Common myeloid progenitor, CD34-positive (primary cell): ENCODE results near the gene THAP9.

ENCODE experiments used
- CTCF ChIA-PET: fragments of 350-600 bp; sonication (Branson Sonifier 250); formaldehyde crosslinking; loops from one replicate; lab custom pipeline; 2021; ENCODE audit warnings: antibody characterized with exemption; lab: Charles Lee
- POLR2A ChIA-PET: fragments of 350-600 bp; sonication (Branson Sonifier 250); formaldehyde crosslinking; loops from one replicate; lab custom pipeline; 2021; ENCODE audit warnings: antibody characterized with exemption; lab: Charles Lee
- DNase-seq, 3 donors: peaks; one replicate each; pipeline versions ENCODE4 v3.0.0 to v3.0.0-alpha.2; 2013
- H3K27ac ChIP-seq, 2 experiments: 1 replicate in 1 of 2; 2 replicates in 1 of 2; pipeline ENCODE4 v1.7.0; 2013; ENCODE audit warnings: inconsistent platforms in 2 of 2, low read length in 2 of 2, mild to moderate bottlenecking in 2 of 2, low read depth in 1 of 2, moderate library complexity in 1 of 2; ENCODE audit not compliant: severe bottlenecking in 2 of 2, insufficient read depth in 1 of 2, poor library complexity in 1 of 2
- H3K27me3 ChIP-seq, 5 experiments: replicated peaks in 2 of 5; 1 replicate in 3 of 5; 2 replicates in 2 of 5; pipeline versions ENCODE4 v1.6.1 to v1.7.0; 2013; ENCODE audit warnings: low read length in 4 of 5, mild to moderate bottlenecking in 2 of 5, moderate library complexity in 2 of 5, inconsistent platforms in 1 of 5; ENCODE audit not compliant: insufficient read depth in 5 of 5, control insufficient read depth in 4 of 5
- H3K36me3 ChIP-seq, 4 experiments: 1 replicate in 2 of 4; 2 replicates in 2 of 4; pipeline versions ENCODE4 v1.6.1 to v1.7.0; 2013; ENCODE audit warnings: low read length in 3 of 4, control low read depth in 1 of 4, mild to moderate bottlenecking in 1 of 4; ENCODE audit not compliant: control insufficient read depth in 4 of 4, insufficient read depth in 4 of 4
- H3K4me1 ChIP-seq, 4 experiments: 1 replicate in 3 of 4; 2 replicates in 1 of 4; pipeline versions ENCODE4 v1.6.1 to v1.7.1; 2013; ENCODE audit warnings: low read length in 3 of 4, mild to moderate bottlenecking in 3 of 4, control low read depth in 1 of 4, inconsistent platforms in 1 of 4, moderate library complexity in 1 of 4; ENCODE audit not compliant: control insufficient read depth in 4 of 4, insufficient read depth in 4 of 4; ENCODE audit errors: control extremely low read depth in 1 of 4
- H3K4me3 ChIP-seq, 7 experiments: 1 replicate in 4 of 7; 2 replicates in 3 of 7; pipeline versions ENCODE4 v1.5.1 to v1.7.0; 2013; ENCODE audit warnings: mild to moderate bottlenecking in 7 of 7, low read length in 6 of 7, moderate library complexity in 6 of 7, inconsistent platforms in 2 of 7, low read depth in 2 of 7, control low read depth in 1 of 7; ENCODE audit not compliant: insufficient read depth in 4 of 7, control insufficient read depth in 1 of 7; ENCODE audit errors: extremely low read depth in 1 of 7
- H3K9me3 ChIP-seq, 5 experiments: 1 replicate in 4 of 5; 2 replicates in 1 of 5; pipeline versions ENCODE4 v1.6.1 to v1.7.1; 2013; ENCODE audit warnings: low read length in 4 of 5, mild to moderate bottlenecking in 2 of 5, inconsistent platforms in 1 of 5, low read depth in 1 of 5, moderate library complexity in 1 of 5; ENCODE audit not compliant: control insufficient read depth in 4 of 5, insufficient read depth in 2 of 5; ENCODE audit errors: control extremely low read depth in 1 of 5
- WGBS: methylation state at CpG from one replicate; pipeline ENCODE4 v1.1.5; 2013; ENCODE audit not compliant: insufficient coverage; 5-methylcytosine and 5-hydroxymethylcytosine counted together

The THAP9 gene

GRCh38 chr4:82885410-82885809, 15.1 kb upstream of the THAP9 start:
- DNase-seq: no peak
- ChIA-PET POLR2A (interaction anchor here (0.6 kb wide), 1 partner anchor 237 kb away, joined by 4 read pairs; no protein-coding TSS in a partner anchor), CTCF (interaction anchor here (1.1 to 1.8 kb wide), 2 partner anchors 20 to 31 kb away, joined by 3 to 5 read pairs; no protein-coding TSS in a partner anchor)

GRCh38 chr4:82886147-82886942, 14.2 kb upstream of the THAP9 start:
- Histone ChIP-seq H3K4me3 (no peak overlapping the region), H3K27ac (no peak overlapping the region), H3K27me3 (no peaks in the 10 kb centered on the region), H3K36me3 (peaks cover 0 to 5% (median 2%) of the 10 kb centered on the region in 4 experiments), H3K4me1 (peaks cover 9 to 12% (median 11%) of the 10 kb centered on the region in 4 experiments), H3K9me3 (no peaks in the 10 kb centered on the region)
- ChIA-PET CTCF (interaction anchor here (1.2 to 3.1 kb wide), 3 partner anchors 11 to 14 kb away, joined by 4 to 12 read pairs (median 4); partner anchors contain the start of gene THAP9), POLR2A (no interaction called here)
- 100% methylated on average over 1 of the region's 5 CpGs for WGBS
- no peak for DNase-seq

More at GRCh38 chr4:82885410-82885809, 15.1 kb upstream of the THAP9 start:
- Histone ChIP-seq H3K9me3 (no peaks in the 10 kb centered on the region), H3K27ac (no peak overlapping the region), H3K4me1 (peaks cover 9 to 12% (median 10%) of the 10 kb centered on the region in 4 experiments), H3K27me3 (no peaks in the 10 kb centered on the region), H3K4me3 (no peak overlapping the region), H3K36me3 (peaks cover 0 to 7% (median 4%) of the 10 kb centered on the region in 4 experiments)

- 100% methylated on average over 2 of the region's 6 CpGs for WGBS
- H3K4me1 ChIP-seq: peaks cover 16 to 20% (median 18%) of the 10 kb centered on the region in 4 experiments
- H3K4me3 ChIP-seq: peak overlapping the region in 6 of 7 experiments; percentile 82 to 100 (median 96)
- H3K9me3 ChIP-seq: no peaks in the 10 kb centered on the region
- peaks cover 5 to 19% (median 12%) of the 10 kb centered on the region in 4 experiments for H3K36me3 ChIP-seq
- ChIA-PET CTCF (interaction anchor here (0.7 to 3.1 kb wide), 4 partner anchors 10 to 39 kb away, joined by 3 to 12 read pairs (median 4); partner anchors contain the start of gene THAP9), POLR2A (interaction anchor here (0.7 kb wide), 1 partner anchor 37 kb away, joined by 4 read pairs; no protein-coding TSS in a partner anchor)
- no peak for DNase-seq
- H3K27ac ChIP-seq: peak overlapping the region in 1 of 2 experiments; percentile 96
- H3K27me3 ChIP-seq: no peaks in the 10 kb centered on the region
Observed at GRCh38 chr4:82889287-82889686, 11.2 kb upstream of the THAP9 start.

DNA sequence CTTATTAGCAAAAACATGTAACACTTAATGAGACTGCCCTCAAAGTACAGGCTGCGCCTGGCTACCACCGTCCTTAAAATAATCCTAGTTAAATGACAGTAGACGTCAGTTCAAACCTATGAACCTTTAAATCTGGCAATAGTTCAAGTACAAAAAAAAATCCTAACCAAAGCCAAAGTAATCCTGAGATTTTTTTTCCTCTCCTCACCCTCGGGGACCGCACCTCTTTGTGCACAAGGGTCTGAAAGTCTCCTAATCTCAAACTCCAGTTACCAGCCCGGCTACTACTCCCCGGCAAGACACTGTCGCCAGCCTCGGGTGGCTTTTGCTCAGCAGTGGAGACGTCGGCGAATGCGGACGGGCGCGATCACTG, 10.0 kb upstream of the THAP9 start:
- H3K9me3 ChIP-seq: no peaks in the 10 kb centered on the region
- 0% methylated on average over 16 of the region's 16 CpGs for WGBS
- H3K4me1 ChIP-seq: peaks cover 16 to 20% (median 18%) of the 10 kb centered on the region in 4 experiments
- H3K27me3 ChIP-seq: no peaks in the 10 kb centered on the region
- no peak for DNase-seq
- ChIA-PET CTCF (no interaction called here), POLR2A (interaction anchor here (0.6 kb wide), 1 partner anchor 12 kb away, joined by 3 read pairs; no protein-coding TSS in a partner anchor)
- peaks cover 7 to 29% (median 16%) of the 10 kb centered on the region in 4 experiments for H3K36me3 ChIP-seq
- H3K27ac ChIP-seq: peak overlapping the region; percentile 92 to 96
- peak overlapping the region; percentile 82 to 100 (median 96) for H3K4me3 ChIP-seq

DNA sequence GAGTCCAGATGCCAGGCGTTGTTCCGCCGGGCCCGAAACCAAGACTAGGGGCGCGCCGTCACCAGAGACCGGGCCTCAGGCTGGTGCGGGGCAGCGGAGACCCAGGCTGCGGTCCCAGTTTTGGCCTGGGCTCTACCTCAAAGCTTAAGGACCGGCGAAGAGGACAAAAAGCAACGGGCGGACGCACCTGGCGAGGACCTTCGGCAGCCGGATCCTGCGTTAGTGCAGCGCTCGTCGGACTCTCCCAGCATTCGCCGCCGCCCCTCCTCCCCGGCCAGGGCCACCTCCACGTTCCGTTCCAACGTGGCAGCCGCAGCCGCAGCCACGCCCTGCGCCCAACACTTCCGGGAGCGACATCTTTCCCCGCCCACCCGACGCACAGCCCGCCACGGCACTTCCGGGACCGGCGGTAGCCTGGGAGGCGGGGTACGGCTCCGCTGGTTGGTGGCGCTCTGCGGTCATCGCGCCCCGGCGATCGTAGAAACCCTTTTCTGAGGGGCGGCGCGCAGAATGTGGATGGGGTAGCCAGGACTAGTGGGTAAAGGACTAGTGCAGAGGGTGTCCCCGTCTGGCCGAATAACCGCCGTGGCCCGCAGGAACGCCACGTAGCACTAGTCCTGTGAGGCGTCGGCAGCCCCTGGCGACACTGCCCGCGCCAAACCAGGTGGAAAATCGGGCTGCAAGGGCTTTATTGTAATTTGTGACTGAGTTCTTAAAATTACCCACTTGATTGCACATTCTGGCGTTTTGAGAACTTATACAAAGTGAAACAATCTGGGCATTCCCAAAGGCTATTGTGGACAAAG, 9.4 kb upstream of the THAP9 start, which contains the start of gene SEC31A:
TSS of gene SEC31A (minus strand) at position 253 of the 806 bp plus-strand sequence. CDS start 9,217 bp downstream, outside the sequence.
- H3K36me3 ChIP-seq: peaks cover 7 to 33% (median 17%) of the 10 kb centered on the region in 4 experiments
- no peaks in the 10 kb centered on the region for H3K9me3 ChIP-seq
- DNase-seq: peak; percentile 95 to 98 (median 98)
- no peaks in the 10 kb centered on the region for H3K27me3 ChIP-seq
- POLR2A ChIA-PET: interaction anchor here (1.2 kb wide), 1 partner anchor 8 kb away, joined by 5 read pairs; no protein-coding TSS in a partner anchor
- peak within 1 kb of the TSS; percentile 92 to 96 for H3K27ac ChIP-seq
- H3K4me3 ChIP-seq: peak within 1 kb of the TSS; percentile 82 to 100 (median 96)
- H3K4me1 ChIP-seq: peaks cover 16 to 20% (median 18%) of the 10 kb centered on the region in 4 experiments
- WGBS: 0% methylated on average over 52 of the region's 71 CpGs
- CTCF ChIA-PET: no interaction called here

DNA sequence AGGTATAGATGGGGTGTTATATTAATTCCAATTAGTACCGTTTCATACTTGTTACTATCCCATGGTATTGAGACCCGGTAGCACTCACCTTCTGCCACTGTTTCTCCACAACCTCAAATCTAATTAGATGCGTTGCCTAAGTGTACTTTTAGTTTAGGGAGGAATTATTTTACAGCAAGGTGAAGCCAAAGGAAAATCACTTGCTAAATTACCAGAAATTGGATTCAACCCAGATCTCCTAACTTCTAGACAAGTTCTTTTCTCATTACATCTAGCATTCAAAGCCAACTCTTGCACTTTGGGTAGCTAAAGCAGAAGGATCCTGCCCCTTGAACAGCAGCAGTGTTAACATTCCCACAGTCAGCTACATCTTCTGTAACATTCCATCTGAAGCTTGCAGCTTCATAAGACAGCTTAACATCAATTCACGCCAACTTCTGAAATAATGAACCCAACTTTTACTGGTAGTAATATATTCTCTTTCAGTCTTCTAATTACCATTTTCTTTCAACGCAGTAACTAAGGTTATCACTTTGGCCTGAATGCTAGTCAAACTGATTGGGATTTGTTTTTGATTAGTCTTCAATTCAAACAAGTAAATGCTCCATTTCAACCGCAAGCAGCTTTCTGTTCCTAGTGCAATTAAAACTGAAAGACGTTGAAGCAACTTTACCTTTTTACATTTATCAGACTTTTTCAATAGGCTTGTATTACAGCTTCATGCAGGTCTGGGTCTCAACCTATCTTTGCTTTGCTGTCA, 8.6 kb upstream of the THAP9 start:
- Histone ChIP-seq H3K27me3 (no peaks in the 10 kb centered on the region), H3K4me1 (peaks cover 16 to 20% (median 19%) of the 10 kb centered on the region in 4 experiments), H3K36me3 (peaks cover 10 to 36% (median 20%) of the 10 kb centered on the region in 4 experiments), H3K9me3 (no peaks in the 10 kb centered on the region), H3K27ac (peak overlapping the region; percentile 78 to 96), H3K4me3 (peak overlapping the region in 6 of 7 experiments; percentile 82 to 100 (median 96))
- 97% methylated on average over 3 of the region's 7 CpGs for WGBS
- CTCF ChIA-PET: interaction anchor here (0.8 kb wide), 1 partner anchor 46 kb away, joined by 4 read pairs; no protein-coding TSS in a partner anchor
- POLR2A ChIA-PET: interaction anchor here (1.2 kb wide), 1 partner anchor 8 kb away, joined by 5 read pairs; no protein-coding TSS in a partner anchor
- peak in 1 of 3 donors; percentile 10 for DNase-seq
